HG02870 (cell line): ENCODE data around the gene HPCAL1.
"Not testable (repeated sequence)": the region's sequence is repeated elsewhere in the genome, so short reads cannot be mapped to it uniquely, and the experiment has no call there.

Experiments used
- ATAC-seq: cut with Tn5 transposase; IDR thresholded peaks from one replicate; pipeline ENCODE4 v1.9.1; 2021; ENCODE audit warnings: mild to moderate bottlenecking, moderate library complexity; ENCODE audit not compliant: unreplicated experiment

HPCAL1 gene

GRCh38 chr2:10302479-10303180 lies at the start of gene HPCAL1:
HPCAL1 (plus strand) TSS chr2:10302904; CDS start chr2:10419758, 116,854 bp downstream.
- peak; percentile 74 for ATAC-seq

GRCh38 chr2:10253596-10254372 lies 48.9 kb upstream of the HPCAL1 start:
- ATAC-seq: no peak

- no peak for ATAC-seq
Measured at GRCh38 chr2:10254373-10255188, 48.1 kb upstream of the HPCAL1 start.

- ATAC-seq: no peak
Measured at GRCh38 chr2:10255189-10256030, 47.3 kb upstream of the HPCAL1 start.

- ATAC-seq: no peak
Measured at GRCh38 chr2:10256031-10256514, 46.6 kb upstream of the HPCAL1 start.

GRCh38 chr2:10256515-10257031 lies 46.1 kb upstream of the HPCAL1 start:
- ATAC-seq: no peak

- no peak for ATAC-seq
Measured at GRCh38 chr2:10257036-10257435, 45.7 kb upstream of the HPCAL1 start.

- ATAC-seq: no peak
Measured at GRCh38 chr2:10257500-10258147, 45.1 kb upstream of the HPCAL1 start.

GRCh38 chr2:10258326-10258725 lies 44.4 kb upstream of the HPCAL1 start:
- no peak for ATAC-seq

- no peak for ATAC-seq
Measured at GRCh38 chr2:10258726-10259125, 44.0 kb upstream of the HPCAL1 start.

- no peak for ATAC-seq
Measured at GRCh38 chr2:10260130-10260529, 42.6 kb upstream of the HPCAL1 start.

- not testable (repeated sequence) for ATAC-seq
Measured at GRCh38 chr2:10263526-10263925, 39.2 kb upstream of the HPCAL1 start.

GRCh38 chr2:10264506-10265328 lies 38.0 kb upstream of the HPCAL1 start:
- no peak for ATAC-seq

GRCh38 chr2:10265329-10266132 lies 37.2 kb upstream of the HPCAL1 start:
- no peak for ATAC-seq

- no peak for ATAC-seq
Measured at GRCh38 chr2:10266133-10266620, 36.5 kb upstream of the HPCAL1 start.

- ATAC-seq: no peak
Measured at GRCh38 chr2:10267036-10267435, 35.7 kb upstream of the HPCAL1 start.

- no peak for ATAC-seq
Measured at GRCh38 chr2:10267551-10268465, 34.9 kb upstream of the HPCAL1 start.
